ENCODE results near the gene TNFSF10. TPM values are rescaled to one million over a fixed set of nuclear protein-coding genes. Genes with fewer than 3 reads are reported as not detected.

TNFSF10 gene
- total and polyA plus RNA-seq, 9 of the 15 experiments (the other 6 are each of a cell fraction or from before 2014, with no cell fraction given): 0.07 to 1.3 (median 0.27) TPM; not detected in 1

DNA sequence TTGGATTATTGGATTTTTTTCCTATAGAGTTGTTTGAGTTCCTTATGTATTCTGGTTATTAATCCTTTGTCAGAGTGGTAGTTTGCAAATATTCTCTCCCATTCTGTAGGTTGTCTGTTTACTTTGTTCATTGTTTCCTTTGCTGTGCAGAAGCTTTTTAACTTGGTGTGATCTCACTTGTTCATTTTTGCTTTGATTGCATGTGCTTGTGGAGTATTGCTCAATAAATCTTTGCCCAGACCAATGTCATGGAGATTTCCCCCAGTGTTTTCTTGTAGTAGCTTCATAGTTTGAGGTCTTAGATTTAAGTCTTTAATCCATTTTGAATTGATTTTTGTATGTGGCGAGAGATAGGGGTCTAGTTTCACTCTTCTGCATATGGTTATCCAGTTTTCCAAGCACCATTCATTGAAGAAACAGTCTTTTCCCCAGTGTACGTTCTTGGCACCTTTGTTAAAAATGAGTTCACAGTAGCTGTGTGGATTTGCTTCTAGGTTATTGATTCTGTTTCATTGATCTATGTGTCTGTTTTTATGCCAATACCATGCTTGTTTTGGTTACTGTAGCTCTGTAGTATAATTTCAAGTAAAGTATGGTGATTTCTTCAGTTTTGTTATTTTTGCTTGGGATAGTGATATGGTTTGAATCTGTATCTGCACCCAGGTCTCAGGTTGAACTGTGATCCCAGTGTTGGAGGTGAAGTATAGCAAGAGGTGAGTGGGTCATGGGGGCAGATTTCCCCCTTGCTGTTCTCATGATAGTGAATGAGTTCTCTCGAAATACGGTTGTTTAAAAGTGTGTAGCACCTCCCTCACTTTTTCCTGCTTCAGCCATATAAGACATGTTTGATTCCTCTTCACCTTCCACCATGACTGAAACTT lies 46.1 kb upstream of the TNFSF10 start:
- H3K9me1 ChIP-seq (ENCODE audit: control insufficient read depth, insufficient read depth, low read length): no peaks in the 10 kb centered on the region
- no peak overlapping the region for H3K4me2 ChIP-seq (ENCODE audit: insufficient read depth, low read length)
- no peak for DNase-seq (ENCODE audit: extremely low read depth in 1 of 4, low spot score in 3 of 4)
- WGBS (ENCODE audit: insufficient coverage, low coverage, missing lambda C conversion rate): 6% methylated on average over 4 of the region's 4 CpGs
- no peak overlapping the region for H3K4me3 ChIP-seq
- H3K4me1 ChIP-seq (replicated peaks in 1 of 2; ENCODE audit: control insufficient read depth in 2 of 2, insufficient read depth in 2 of 2, low read length in 2 of 2): no peaks in the 10 kb centered on the region
- no TSS peak for BruUV-seq (replicated peaks)
- ATAC-seq: no peak
- no peaks in the 10 kb centered on the region for H4K20me1 ChIP-seq (replicated peaks; ENCODE audit: control insufficient read depth, insufficient read depth, low read length)
- no peak for FAIRE-seq
- intact Hi-C loops (cut with micrococcal nuclease) (no loop called here), in situ Hi-C loops (cut with MboI) (no loop called here)
- H3K9ac ChIP-seq (ENCODE audit: insufficient read depth in 1 of 2, low read depth in 2 of 2, low read length in 2 of 2): no peak overlapping the region
- no peaks in the 10 kb centered on the region for H3K27me3 ChIP-seq (ENCODE audit: control insufficient read depth in 2 of 2, insufficient read depth in 2 of 2, low read length in 2 of 2)
- H3K79me2 ChIP-seq (ENCODE audit: control insufficient read depth, insufficient read depth, low read length): no peaks in the 10 kb centered on the region
- H3K9me3 ChIP-seq (replicated peaks; ENCODE audit: control insufficient read depth, insufficient read depth, low read depth, low read length): no peaks in the 10 kb centered on the region
- H2AFZ ChIP-seq (ENCODE audit: low read depth, low read length): no peak overlapping the region
- CTCF ChIA-PET (ENCODE audit: low intra/inter-chr PET ratio): no interaction called here
- H3K36me3 ChIP-seq (ENCODE audit: control insufficient read depth, insufficient read depth, low read length): no peaks in the 10 kb centered on the region
- TF ChIP-seq CEBPG (CRISPR knock-in tag; IDR thresholded peaks at IDR 0.05) (no peak), CEBPG (tag; conservative IDR thresholded peaks at IDR 0.05 in 1 of 2, IDR thresholded peaks at IDR 0.05 in 1 of 2) (peak; percentile 37 to 74; a peak in 3 of 4 replicates), TRIM28 (IDR thresholded peaks at IDR 0.05) (no peak), CEBPB (tag; IDR thresholded peaks at IDR 0.05) (peak; percentile 38; the same call in 1 of the 2 replicates)
- no peak overlapping the region for H3K27ac ChIP-seq (ENCODE audit: extremely low read depth, low read depth, low read length)
- POLR2A ChIA-PET: no interaction called here

DNA sequence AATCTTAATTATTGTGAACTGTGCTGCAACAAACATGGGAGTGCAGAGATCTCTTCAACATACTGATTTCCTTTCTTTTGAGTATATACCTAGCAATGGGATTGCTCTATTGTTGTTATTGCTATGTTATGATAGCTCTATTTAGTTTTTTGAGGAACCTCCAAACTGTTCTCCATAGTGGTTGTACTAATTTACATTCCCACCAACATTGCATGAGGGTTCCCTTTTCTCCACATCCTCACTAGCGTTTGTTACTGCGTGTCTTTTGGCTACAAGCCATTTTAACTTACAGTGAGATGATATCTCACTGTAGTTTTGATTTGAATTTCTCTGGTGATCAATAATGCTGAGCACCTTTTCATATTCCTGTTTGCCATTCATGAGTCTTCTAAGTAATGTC lies 45.5 kb upstream of the TNFSF10 start:
- ChIA-PET CTCF (ENCODE audit: low intra/inter-chr PET ratio) (no interaction called here), POLR2A (no interaction called here)
- H2AFZ ChIP-seq (ENCODE audit: low read depth, low read length): no peak overlapping the region
- intact Hi-C loops (cut with micrococcal nuclease): no loop called here
- in situ Hi-C loops (cut with MboI): no loop called here
- H3K27me3 ChIP-seq (ENCODE audit: control insufficient read depth in 2 of 2, insufficient read depth in 2 of 2, low read length in 2 of 2): no peaks in the 10 kb centered on the region
- no peak overlapping the region for H3K27ac ChIP-seq (ENCODE audit: extremely low read depth, low read depth, low read length)
- no peak for FAIRE-seq
- H3K9me3 ChIP-seq (replicated peaks; ENCODE audit: control insufficient read depth, insufficient read depth, low read depth, low read length): no peaks in the 10 kb centered on the region
- H3K9ac ChIP-seq (ENCODE audit: insufficient read depth in 1 of 2, low read depth in 2 of 2, low read length in 2 of 2): no peak overlapping the region
- no peak overlapping the region for H3K4me3 ChIP-seq
- DNase-seq (ENCODE audit: extremely low read depth in 1 of 4, low spot score in 3 of 4): no peak
- no TSS peak for BruUV-seq (replicated peaks)
- ATAC-seq: no peak
- no peak overlapping the region for H3K4me2 ChIP-seq (ENCODE audit: insufficient read depth, low read length)
- WGBS (ENCODE audit: insufficient coverage, low coverage, missing lambda C conversion rate): 6% methylated on average over 2 of the region's 2 CpGs
- H3K4me1 ChIP-seq (replicated peaks in 1 of 2; ENCODE audit: control insufficient read depth in 2 of 2, insufficient read depth in 2 of 2, low read length in 2 of 2): no peaks in the 10 kb centered on the region; a peak in 1 of 5 replicates
- H3K36me3 ChIP-seq (ENCODE audit: control insufficient read depth, insufficient read depth, low read length): no peaks in the 10 kb centered on the region
- no peaks in the 10 kb centered on the region for H4K20me1 ChIP-seq (replicated peaks; ENCODE audit: control insufficient read depth, insufficient read depth, low read length)
- no peaks in the 10 kb centered on the region for H3K9me1 ChIP-seq (ENCODE audit: control insufficient read depth, insufficient read depth, low read length)
- H3K79me2 ChIP-seq (ENCODE audit: control insufficient read depth, insufficient read depth, low read length): no peaks in the 10 kb centered on the region
- TF ChIP-seq FOSL1 (tag; conservative IDR thresholded peaks at IDR 0.05): no peak
- TF ChIP-seq JUNB (CRISPR knock-in tag; conservative IDR thresholded peaks at IDR 0.05): no peak
- no peak for TF ChIP-seq CHD2 (IDR thresholded peaks at IDR 0.05; ENCODE audit: low read depth, low read length)
- no peak for TF ChIP-seq TGIF2 (CRISPR knock-in tag; IDR thresholded peaks at IDR 0.05)
- no peak for TF ChIP-seq SAFB (IDR thresholded peaks at IDR 0.05; ENCODE audit: borderline replicate concordance, low read depth, low read length)

All from K562 (cell line).